ENCODE results near the gene MAST4.

- TF ChIP-seq EZH2 (IDR thresholded peaks at IDR 0.05; ENCODE audit: low read length, missing control alignments) = no peak
- no peak for TF ChIP-seq CTCF (conservative IDR thresholded peaks at IDR 0.05 in 1 of 2, IDR thresholded peaks at IDR 0.05 in 1 of 2; ENCODE audit: low read depth in 1 of 2, low read length in 2 of 2)
Measured at GRCh38 chr5:66882606-66883227, 286.5 kb downstream of the MAST4 start.

All from fibroblast of lung (primary cell).